ENCODE measurements around the gene PHOX2A.
"Not testable (repeated sequence)": the region's sequence is repeated elsewhere in the genome, so short reads cannot be mapped to it uniquely, and the experiment has no call there.

The PHOX2A gene

DNA sequence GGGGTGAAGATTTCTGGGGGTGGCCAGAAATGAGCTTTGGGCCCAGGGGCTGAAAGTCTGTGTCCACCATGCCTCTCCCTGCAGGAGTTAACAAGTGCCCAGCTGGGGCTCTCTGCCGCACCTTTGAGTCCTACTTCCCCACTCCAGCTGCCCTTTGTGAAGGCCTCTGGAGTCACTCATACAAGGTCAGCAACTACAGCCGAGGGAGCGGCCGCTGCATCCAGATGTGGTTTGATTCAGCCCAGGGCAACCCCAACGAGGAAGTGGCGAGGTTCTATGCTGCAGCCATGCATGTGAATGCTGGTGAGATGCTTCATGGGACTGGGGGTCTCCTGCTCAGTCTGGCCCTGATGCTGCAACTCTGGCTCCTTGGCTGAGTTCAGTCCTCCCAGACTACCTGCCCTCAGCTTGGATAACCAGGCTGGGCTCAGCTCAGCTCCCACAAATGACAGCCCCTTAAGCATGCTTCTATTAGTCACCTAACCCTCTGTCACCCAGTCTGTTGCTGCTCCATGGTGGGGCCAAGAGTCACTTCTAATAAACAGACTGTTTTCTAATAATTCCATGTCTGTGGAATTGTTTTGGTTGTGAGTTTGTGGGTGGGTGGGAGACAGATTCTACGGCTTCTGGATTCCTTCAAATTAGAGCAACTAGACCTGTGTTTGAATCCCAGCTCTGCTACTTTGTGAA lies 22.4 kb downstream of the PHOX2A start:
- no peak for DNase-seq

DNA sequence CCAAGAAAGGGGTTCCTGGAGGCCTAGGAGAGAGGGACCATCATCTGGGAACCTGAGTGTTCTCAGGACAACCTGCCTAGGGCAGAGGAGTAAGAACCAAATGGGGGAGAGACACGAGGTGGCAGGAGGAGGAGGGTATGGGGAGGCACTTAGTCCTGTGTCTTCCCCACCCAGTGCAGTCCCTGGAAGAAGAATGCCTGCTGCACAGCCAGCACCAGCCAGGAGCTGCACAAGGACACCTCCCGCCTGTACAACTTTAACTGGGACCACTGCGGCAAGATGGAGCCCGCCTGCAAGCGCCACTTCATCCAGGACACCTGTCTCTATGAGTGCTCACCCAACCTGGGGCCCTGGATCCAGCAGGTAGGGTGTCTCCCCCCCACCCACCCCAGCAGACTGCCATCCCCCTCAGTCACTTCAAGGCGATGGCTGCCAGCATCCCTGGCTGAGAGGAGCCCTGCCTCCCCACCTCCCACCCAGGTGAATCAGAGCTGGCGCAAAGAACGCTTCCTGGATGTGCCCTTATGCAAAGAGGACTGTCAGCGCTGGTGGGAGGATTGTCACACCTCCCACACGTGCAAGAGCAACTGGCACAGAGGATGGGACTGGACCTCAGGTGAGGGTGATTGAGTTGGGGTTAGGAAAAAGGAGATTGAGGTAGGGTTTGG lies 23.1 kb downstream of the PHOX2A start:
- DNase-seq = no peak

DNA sequence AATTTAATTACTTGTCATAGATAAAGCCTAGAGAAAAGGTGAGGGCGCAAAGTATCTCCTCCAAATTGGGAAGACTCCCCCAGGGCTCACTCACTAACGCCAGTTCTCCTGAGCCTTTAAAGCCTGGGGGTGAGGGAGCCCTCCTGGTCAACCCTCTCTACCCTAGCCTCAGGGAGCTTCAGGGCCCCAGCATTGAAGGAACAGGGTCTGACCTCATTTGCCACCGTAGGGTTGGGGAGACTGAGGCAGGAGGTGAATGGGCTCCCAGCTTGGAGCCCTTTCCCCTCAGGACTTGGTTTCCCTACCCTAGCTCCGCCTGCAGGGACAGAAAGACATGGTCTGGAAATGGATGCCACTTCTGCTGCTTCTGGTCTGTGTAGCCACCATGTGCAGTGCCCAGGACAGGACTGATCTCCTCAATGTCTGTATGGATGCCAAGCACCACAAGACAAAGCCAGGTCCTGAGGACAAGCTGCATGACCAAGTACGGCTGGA lies 25.7 kb downstream of the PHOX2A start:
- no peak for DNase-seq

DNA sequence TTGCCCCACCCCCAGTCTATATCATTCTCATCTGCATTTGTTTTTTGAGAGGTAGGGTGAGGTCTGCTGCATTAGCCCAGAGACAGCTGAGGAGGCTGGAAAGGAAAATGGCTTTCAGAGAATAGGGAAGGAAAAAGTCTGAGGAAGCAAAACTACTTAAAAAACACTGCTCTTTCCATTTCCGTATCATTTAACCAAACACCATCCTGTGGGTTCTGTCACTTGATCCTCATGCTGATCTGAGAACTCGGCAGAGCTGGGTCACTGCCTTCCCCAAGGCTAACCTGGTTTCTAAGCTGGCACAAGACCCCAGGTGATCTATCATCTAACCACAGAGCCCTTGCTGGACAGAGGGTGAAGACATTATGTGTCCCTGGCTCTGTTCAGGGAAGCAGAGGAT lies 26.1 kb downstream of the PHOX2A start:
- no peak for DNase-seq

DNA sequence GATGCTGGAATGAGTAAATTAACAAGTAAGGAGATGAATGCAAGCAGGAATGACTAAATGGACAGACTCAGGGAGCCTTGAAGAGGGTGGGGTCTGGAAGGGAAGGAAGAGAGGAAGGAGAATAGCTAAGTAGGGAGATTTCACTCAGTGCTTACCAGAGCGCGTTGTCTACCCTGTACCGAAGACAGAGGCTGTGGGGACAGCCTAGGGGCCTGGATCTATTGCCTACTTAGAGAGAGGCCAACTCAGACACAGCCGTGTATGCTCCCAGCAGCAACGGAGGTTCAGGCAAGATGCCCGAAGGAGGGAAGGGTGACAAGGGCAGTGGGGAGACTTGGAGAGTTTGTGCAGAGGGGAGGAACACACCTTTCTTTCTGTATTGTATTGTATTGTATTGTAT lies 27.3 kb downstream of the PHOX2A start, which contains the start of gene FOLR2:
FOLR2 (plus strand) TSS at position 157 of the 400 bp plus-strand sequence. CDS start 1,791 bp downstream, outside the sequence.
- DNase-seq = no peak

DNA sequence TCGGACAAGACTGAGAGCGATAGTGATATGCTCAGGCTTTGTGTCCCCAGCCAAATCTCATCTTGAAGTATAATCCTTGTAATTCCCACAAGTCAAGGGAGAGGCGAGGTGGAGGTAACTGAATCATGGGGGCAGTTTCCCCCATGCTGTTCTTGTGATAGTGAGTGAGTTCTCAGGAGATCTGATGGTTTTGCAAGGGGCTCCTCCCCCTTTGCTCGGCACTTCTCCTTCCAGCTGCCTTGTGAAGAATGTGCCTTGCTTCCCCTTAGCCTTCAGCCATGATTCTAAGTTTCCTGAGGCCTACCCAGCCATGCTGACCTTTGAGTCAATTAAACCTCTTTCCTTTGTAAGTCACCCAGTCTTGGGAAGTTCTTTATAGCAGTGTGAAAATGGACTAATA lies 34.9 kb downstream of the PHOX2A start:
- no peak for DNase-seq

DNA sequence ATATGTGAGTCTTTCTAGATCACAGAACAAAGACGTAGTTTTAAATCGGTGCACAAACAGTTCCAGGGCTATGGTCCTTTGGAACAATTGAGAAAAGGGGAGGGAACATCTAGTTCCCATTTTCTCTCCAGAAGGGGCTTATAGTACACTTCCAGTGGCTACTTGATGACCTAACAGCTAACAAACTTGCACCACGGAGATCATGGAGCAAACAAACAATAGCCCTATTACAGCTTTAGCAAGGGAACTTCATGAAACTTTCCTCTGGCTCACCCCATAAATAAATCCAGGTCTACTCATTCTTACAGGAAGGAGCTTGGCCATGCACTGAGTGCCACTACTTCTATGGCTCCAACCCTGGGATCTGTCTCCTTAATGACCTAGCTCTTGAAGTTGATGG lies 35.7 kb downstream of the PHOX2A start:
- no peak for DNase-seq

DNA sequence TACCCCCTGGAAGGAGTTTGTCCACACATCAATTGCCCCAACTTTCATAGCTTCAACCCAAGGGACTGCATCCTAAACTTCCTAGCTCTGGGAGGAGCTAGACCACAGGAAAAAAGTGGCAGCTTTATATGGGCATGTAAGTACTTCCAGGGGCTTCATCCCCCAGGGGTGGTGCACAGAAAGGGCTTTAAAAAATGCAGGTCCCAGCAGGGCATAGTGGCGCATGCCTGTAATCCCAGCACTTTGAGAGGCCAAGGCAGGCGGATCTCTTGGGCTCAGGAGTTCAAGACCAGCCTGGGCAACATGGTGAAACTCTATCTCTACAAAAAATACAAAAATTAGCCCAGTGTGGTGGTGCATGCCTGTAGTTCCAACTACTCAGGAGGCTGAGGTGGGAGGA lies 37.2 kb downstream of the PHOX2A start:
- not testable (repeated sequence) for DNase-seq

DNA sequence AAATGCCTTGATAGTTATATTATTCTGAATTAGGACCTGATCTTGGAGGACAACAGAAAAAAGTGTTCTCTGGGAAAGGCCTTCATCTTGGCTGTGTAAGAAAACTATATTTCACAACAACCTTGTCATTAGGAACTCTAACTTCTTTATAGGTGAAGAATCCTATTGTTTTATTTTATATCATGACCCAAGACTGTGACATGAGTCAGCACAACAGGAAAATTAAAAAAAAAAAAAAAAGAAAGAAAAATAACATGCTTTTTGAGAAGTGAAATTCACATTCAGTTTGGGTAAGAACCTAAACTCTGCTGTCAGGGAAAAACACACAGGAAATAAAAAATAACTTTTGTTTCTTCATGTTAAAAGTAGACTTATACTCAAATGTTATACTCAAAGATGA lies 39.1 kb downstream of the PHOX2A start:
- DNase-seq = no peak

DNA sequence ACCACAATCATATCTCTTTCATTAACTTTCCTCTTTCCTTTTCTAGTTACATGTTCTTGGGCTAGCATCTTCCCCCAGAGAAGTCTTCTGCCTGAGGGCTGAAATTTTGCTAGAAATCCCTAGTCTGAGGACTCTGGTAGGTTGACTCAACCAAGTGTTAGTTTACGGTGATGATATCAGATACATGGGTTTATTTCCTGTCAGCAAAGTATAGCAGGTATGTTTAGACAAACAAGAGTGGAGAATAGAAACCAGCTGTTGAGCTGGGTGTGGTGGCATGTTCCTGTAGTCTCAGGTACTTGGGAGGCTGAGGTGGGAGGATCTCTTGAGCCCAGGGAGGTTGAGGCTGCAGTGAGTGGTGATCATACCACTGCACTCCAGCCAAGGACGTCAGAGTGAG lies 40.8 kb downstream of the PHOX2A start:
- no peak for DNase-seq

DNA sequence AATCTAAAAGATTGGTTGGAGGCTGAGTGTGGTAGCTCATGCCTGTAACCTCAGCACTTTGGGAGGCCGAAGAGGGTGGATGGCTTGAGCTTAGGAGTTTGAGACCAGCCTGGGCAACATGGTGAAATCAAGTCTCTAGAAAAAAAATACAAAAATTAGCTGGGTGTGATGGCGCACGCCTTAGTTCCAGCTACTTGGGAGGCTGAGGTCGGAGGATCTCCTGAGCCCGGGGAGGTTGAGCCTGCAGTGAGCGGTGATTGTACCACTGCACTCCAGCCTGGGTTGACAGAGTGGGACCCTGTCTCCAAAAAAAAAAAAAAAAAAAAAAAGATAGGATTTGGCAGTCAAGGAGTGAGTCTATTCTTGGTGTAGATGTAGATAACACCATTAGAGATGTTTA lies 41.4 kb downstream of the PHOX2A start:
- DNase-seq = no peak

DNA sequence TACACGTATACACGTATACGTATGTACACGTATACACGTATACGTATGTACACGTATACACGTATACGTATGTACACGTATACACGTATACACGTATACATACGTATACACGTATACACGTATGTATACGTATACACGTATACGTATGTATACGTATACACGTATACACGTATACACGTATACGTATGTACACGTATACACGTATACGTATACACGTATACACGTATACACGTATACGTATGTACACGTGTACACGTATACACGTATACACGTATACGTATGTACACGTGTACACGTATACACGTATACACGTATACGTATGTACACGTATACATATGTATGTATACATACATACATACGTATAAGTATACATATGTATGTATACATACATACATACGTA lies 42.5 kb downstream of the PHOX2A start:
- not testable (repeated sequence) for DNase-seq

DNA sequence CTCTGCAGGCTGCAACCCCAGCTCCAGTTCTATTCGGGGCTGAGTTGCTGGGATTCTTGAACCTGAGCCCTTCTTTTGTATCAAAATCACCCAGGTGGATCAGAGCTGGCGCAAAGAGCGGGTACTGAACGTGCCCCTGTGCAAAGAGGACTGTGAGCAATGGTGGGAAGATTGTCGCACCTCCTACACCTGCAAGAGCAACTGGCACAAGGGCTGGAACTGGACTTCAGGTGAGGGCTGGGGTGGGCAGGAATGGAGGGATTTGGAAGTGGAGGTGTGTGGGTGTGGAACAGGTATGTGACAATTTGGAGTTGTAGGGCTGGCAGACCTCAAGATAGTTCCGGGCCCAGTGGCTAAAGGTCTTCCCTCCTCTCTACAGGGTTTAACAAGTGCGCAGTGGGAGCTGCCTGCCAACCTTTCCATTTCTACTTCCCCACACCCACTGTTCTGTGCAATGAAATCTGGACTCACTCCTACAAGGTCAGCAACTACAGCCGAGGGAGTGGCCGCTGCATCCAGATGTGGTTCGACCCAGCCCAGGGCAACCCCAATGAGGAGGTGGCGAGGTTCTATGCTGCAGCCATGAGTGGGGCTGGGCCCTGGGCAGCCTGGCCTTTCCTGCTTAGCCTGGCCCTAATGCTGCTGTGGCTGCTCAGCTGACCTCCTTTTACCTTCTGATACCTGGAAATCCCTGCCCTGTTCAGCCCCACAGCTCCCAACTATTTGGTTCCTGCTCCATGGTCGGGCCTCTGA lies 48.3 kb downstream of the PHOX2A start:
- no peak for DNase-seq

DNA sequence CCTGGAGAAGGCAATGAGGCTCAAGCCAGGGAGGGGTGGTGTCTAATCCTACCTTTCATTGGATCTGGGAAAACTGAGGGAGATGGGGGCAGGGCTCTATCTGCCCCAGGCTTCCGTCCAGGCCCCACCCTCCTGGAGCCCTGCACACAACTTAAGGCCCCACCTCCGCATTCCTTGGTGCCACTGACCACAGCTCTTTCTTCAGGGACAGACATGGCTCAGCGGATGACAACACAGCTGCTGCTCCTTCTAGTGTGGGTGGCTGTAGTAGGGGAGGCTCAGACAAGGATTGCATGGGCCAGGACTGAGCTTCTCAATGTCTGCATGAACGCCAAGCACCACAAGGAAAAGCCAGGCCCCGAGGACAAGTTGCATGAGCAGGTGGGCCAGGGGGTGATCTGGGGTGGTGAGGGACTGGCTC lies 52.0 kb downstream of the PHOX2A start, which contains the start of gene FOLR1:
FOLR1 (plus strand) TSS at position 180 of the 421 bp plus-strand sequence; CDS start at position 214, 34 bp downstream.
- DNase-seq = no peak

DNA sequence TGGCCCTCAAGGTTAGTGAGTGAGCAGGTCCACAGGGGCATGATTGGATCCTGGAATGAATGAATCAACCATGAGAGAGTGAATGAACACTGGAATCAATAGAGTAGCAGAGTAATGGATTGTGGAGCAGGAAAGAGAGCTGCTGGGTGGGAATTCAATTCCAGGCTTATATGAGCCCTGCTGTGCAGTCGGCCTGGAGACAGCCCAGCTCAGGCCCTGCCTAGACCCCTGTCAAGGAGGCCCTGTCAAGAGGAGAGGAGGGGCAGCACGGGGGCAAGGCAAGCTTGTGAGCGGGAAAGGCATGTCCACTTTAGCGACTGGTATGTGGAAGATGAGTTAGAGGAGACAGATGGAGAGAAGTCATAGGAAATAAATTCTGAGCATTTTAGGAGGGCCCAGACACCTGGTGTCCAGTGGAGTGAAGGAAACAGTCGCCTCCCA lies 53.3 kb downstream of the PHOX2A start:
- DNase-seq = no peak

DNA sequence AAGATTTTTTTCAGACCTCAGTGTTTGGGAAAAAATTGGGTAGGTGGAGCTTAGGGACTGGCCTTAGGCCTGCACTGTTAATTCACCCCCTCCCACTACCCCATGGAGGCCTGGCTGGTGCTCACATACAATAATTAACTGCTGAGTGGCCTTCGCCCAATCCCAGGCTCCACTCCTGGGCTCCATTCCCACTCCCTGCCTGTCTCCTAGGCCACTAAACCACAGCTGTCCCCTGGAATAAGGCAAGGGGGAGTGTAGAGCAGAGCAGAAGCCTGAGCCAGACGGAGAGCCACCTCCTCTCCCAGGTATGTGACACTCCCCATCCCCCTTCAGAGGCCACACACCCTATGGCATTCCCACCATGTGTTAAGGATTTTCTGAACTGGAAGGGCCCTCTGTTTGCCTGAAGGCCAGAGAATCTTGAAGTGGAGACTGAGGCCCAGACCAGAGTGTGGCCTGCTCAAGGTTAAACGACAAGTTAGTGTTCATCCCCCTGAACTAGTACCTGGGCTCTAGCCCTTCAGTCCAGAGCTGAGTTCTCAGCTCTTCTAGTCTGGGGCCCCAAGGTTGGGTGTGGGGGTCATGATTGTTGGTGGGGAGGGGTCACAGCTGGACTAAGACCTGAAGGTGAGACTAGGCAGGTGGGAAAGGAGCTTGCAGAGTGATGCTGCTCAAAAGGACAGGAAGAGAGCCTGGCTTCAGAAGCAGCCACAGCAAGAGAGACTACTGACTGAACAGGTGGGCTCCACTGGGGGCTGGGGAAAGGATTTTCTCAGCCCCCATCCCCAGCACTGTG lies 54.3 kb downstream of the PHOX2A start:
- DNase-seq = peak; percentile 63
